Effector memory CD4-positive, alpha-beta T cell (primary cell): Measurements from ENCODE around the gene GPR107.

Source experiments
- DNase-seq, 3 donors: peaks; one replicate each; pipeline ENCODE4 v3.0.0-alpha.2; 2020
- H3K27ac ChIP-seq: 2 replicates; pipeline ENCODE4 v1.7.0; 2013; ENCODE audit warnings: mild to moderate bottlenecking, low read length, moderate library complexity; ENCODE audit not compliant: insufficient read depth, poor library complexity, severe bottlenecking
- H3K27me3 ChIP-seq: replicated peaks from 2 replicates; pipeline ENCODE4 v1.7.0; 2013; ENCODE audit warnings: mild to moderate bottlenecking, low read length; ENCODE audit not compliant: insufficient read depth, control insufficient read depth, poor library complexity, severe bottlenecking
- H3K36me3 ChIP-seq: 2 replicates; pipeline ENCODE4 v1.7.0; 2013; ENCODE audit warnings: mild to moderate bottlenecking, low read length, moderate library complexity; ENCODE audit not compliant: control insufficient read depth, insufficient read depth
- H3K4me1 ChIP-seq: 2 replicates; pipeline ENCODE4 v1.7.0; 2013; ENCODE audit warnings: low read length, mild to moderate bottlenecking; ENCODE audit not compliant: control insufficient read depth, insufficient read depth, poor library complexity, severe bottlenecking
- H3K4me3 ChIP-seq: 2 replicates; pipeline ENCODE4 v1.7.0; 2013; ENCODE audit warnings: low read length, low read depth, mild to moderate bottlenecking; ENCODE audit not compliant: insufficient read depth, poor library complexity, severe bottlenecking
- H3K9me3 ChIP-seq: 2 replicates; pipeline ENCODE4 v1.7.0; 2013; ENCODE audit warnings: mild to moderate bottlenecking, low read length, moderate library complexity; ENCODE audit not compliant: control insufficient read depth

GPR107 gene

GRCh38 chr9:130149031-130149430 lies 95.3 kb downstream of the GPR107 start:
- H3K4me1 ChIP-seq, result no peaks in the 10 kb centered on the region
- no peaks in the 10 kb centered on the region for H3K36me3 ChIP-seq
- DNase-seq, result no peak
- no peak overlapping the region for H3K4me3 ChIP-seq
- H3K27me3 ChIP-seq, result peaks cover 7% of the 10 kb centered on the region
- no peaks in the 10 kb centered on the region for H3K9me3 ChIP-seq
- no peak overlapping the region for H3K27ac ChIP-seq

- H3K27ac ChIP-seq, result no peak overlapping the region
These were observed 96.1 kb downstream of the GPR107 start for GRCh38 chr9:130149654-130150286.

GRCh38 chr9:130150779-130151382 lies 97.2 kb downstream of the GPR107 start:
- H3K36me3 ChIP-seq, result no peaks in the 10 kb centered on the region
- no peaks in the 10 kb centered on the region for H3K4me1 ChIP-seq
- H3K27ac ChIP-seq, result no peak overlapping the region
- no peaks in the 10 kb centered on the region for H3K27me3 ChIP-seq
- no peak for DNase-seq
- H3K9me3 ChIP-seq, result no peaks in the 10 kb centered on the region
- no peak overlapping the region for H3K4me3 ChIP-seq

More at GRCh38 chr9:130149654-130150286, 96.1 kb downstream of the GPR107 start:
- Histone ChIP-seq H3K27me3 (no peaks in the 10 kb centered on the region), H3K36me3 (no peaks in the 10 kb centered on the region), H3K9me3 (no peaks in the 10 kb centered on the region), H3K4me3 (no peak overlapping the region), H3K4me1 (no peaks in the 10 kb centered on the region)
- no peak for DNase-seq

- Histone ChIP-seq H3K4me3 (no peak overlapping the region), H3K4me1 (no peaks in the 10 kb centered on the region), H3K9me3 (no peaks in the 10 kb centered on the region), H3K36me3 (no peaks in the 10 kb centered on the region), H3K27ac (no peak overlapping the region), H3K27me3 (no peaks in the 10 kb centered on the region)
- no peak for DNase-seq
These were observed 101.1 kb downstream of the GPR107 start for GRCh38 chr9:130154816-130155215.

GRCh38 chr9:130155647-130156046 lies 101.9 kb downstream of the GPR107 start:
- no peaks in the 10 kb centered on the region for H3K4me1 ChIP-seq
- no peak overlapping the region for H3K27ac ChIP-seq
- H3K4me3 ChIP-seq, result no peak overlapping the region
- no peak for DNase-seq
- H3K36me3 ChIP-seq, result no peaks in the 10 kb centered on the region
- no peaks in the 10 kb centered on the region for H3K27me3 ChIP-seq
- no peaks in the 10 kb centered on the region for H3K9me3 ChIP-seq

GRCh38 chr9:130156672-130157071 lies 103.0 kb downstream of the GPR107 start:
- H3K27me3 ChIP-seq, result no peaks in the 10 kb centered on the region
- H3K4me3 ChIP-seq, result no peak overlapping the region
- H3K27ac ChIP-seq, result no peak overlapping the region
- H3K9me3 ChIP-seq, result no peaks in the 10 kb centered on the region
- no peak for DNase-seq
- H3K36me3 ChIP-seq, result no peaks in the 10 kb centered on the region
- H3K4me1 ChIP-seq, result no peaks in the 10 kb centered on the region

GRCh38 chr9:130157079-130157478 lies 103.4 kb downstream of the GPR107 start:
- no peaks in the 10 kb centered on the region for H3K27me3 ChIP-seq
- no peaks in the 10 kb centered on the region for H3K36me3 ChIP-seq
- H3K9me3 ChIP-seq, result no peaks in the 10 kb centered on the region
- no peak overlapping the region for H3K4me3 ChIP-seq
- no peaks in the 10 kb centered on the region for H3K4me1 ChIP-seq
- DNase-seq, result no peak
- no peak overlapping the region for H3K27ac ChIP-seq

GRCh38 chr9:130158001-130158400 lies 104.3 kb downstream of the GPR107 start:
- Histone ChIP-seq H3K27me3 (no peaks in the 10 kb centered on the region), H3K36me3 (no peaks in the 10 kb centered on the region), H3K9me3 (no peaks in the 10 kb centered on the region), H3K4me3 (no peak overlapping the region), H3K4me1 (no peaks in the 10 kb centered on the region), H3K27ac (no peak overlapping the region)
- no peak for DNase-seq

GRCh38 chr9:130159057-130159456 lies 105.4 kb downstream of the GPR107 start:
- Histone ChIP-seq H3K4me1 (no peaks in the 10 kb centered on the region), H3K36me3 (no peaks in the 10 kb centered on the region), H3K27me3 (no peaks in the 10 kb centered on the region), H3K4me3 (no peak overlapping the region), H3K9me3 (no peaks in the 10 kb centered on the region), H3K27ac (no peak overlapping the region)
- no peak for DNase-seq

GRCh38 chr9:130159915-130160670 lies 106.4 kb downstream of the GPR107 start:
- H3K36me3 ChIP-seq, result no peaks in the 10 kb centered on the region
- no peak overlapping the region for H3K4me3 ChIP-seq
- H3K27me3 ChIP-seq, result no peaks in the 10 kb centered on the region
- no peaks in the 10 kb centered on the region for H3K9me3 ChIP-seq
- no peak for DNase-seq
- H3K4me1 ChIP-seq, result no peaks in the 10 kb centered on the region
- H3K27ac ChIP-seq, result no peak overlapping the region
